Right lobe of liver (tissue), 6 donors: ENCODE measurements around the gene DCTD. TPM values are rescaled to one million over a fixed set of nuclear protein-coding genes. Genes with fewer than 3 reads are reported as not detected.

Source experiments
- ATAC-seq, 4 donors: fragments of 200-7000 bp; cut with Tn5 transposase; one replicate each; pipeline ENCODE4 v1.9.1; 2020; ENCODE audit warnings: mild to moderate bottlenecking in 4 of 4, moderate library complexity in 4 of 4
- DNase-seq, 3 donors: peaks; one replicate each; pipeline ENCODE4 v3.0.0-alpha.2; 2020
- H3K27ac ChIP-seq, 3 donors: fragments of 200-600 bp; one replicate each; pipeline ENCODE4 v1.8.0; 2022
- H3K27me3 ChIP-seq, 2 donors: fragments of 200-600 bp; one replicate each; pipeline ENCODE4 v1.8.0; 2022
- H3K36me3 ChIP-seq, 4 donors: fragments of 200-600 bp; sonication (generic) in 1 of 4; one replicate each; pipeline versions ENCODE4 v1.5.1 to v1.8.0; 2017 to 2022; ENCODE audit warnings: control low read depth in 1 of 4
- H3K4me1 ChIP-seq, 4 donors: fragments of 200-600 bp; sonication (generic) in 1 of 4; one replicate each; pipeline versions ENCODE4 v1.5.1 to v1.8.0; 2017 to 2022; ENCODE audit warnings: control low read depth in 1 of 4
- H3K4me3 ChIP-seq, 3 donors: fragments of 200-600 bp; one replicate each; pipeline ENCODE4 v1.8.0; 2022
- H3K9me3 ChIP-seq, 4 donors: fragments of 200-600 bp; sonication (generic) in 1 of 4; one replicate each; pipeline versions ENCODE4 v1.5.1 to v1.8.0; 2017 to 2022; ENCODE audit warnings: control low read depth in 1 of 4
- CTCF ChIP-seq, 4 donors: fragments of 200-600 bp in 3 of 4; fragments of 450-650 bp in 1 of 4; IDR thresholded peaks; one replicate each; pipeline versions ENCODE4 v1.5.1 to v1.8.0; 2016 to 2022; ENCODE audit warnings: antibody characterized with exemption in 4 of 4, mild to moderate bottlenecking in 2 of 4
- POLR2A ChIP-seq: fragments of 450-650 bp; IDR thresholded peaks from one replicate; pipeline ENCODE4 v1.6.1; 2017; ENCODE audit warnings: antibody characterized with exemption, mild to moderate bottlenecking
- WGBS: methylation state at CpG from one replicate; pipeline ENCODE4 v1.1.6; 2018; ENCODE audit warnings: low coverage, low lambda C conversion rate; ENCODE audit not compliant: insufficient coverage; ENCODE audit errors: missing lambda C conversion rate; 5-methylcytosine and 5-hydroxymethylcytosine counted together
- intact Hi-C, 2 donors: fragments of 100-400 bp; cut with DNase I; formaldehyde crosslinking; loops; one replicate each; pipeline versions ENCODE4 v1.11.2 to v1.14.1; 2022
- total RNA-seq, 6 experiments: library from RNA; depleted of rRNA in 2 of 6; stranded (reverse); fragments of >200 nt in 2 of 6; fragmentation: NEBNext Ultra II Directional in 3 of 6; extraction: Animal tissue kit (Norgen Biotek cat#: 25700) in 3 of 6; gene quantifications; one replicate each; pipeline versions ENCODE4 v1.1.0 to v1.2.4, GENCODE V29; 2016 to 2023
- donor health status: DM: no; HTN: yes; CAD: no.
- donor health status: DM: no; HTN: no; CAD: no.
- donor health status: DM: no; HTN: no; CAD: no.
- donor health status: DM: no; HTN: yes; CAD: no.
- donor health status: DM: no; HTN: yes; CAD: no.

The DCTD gene
- total RNA-seq, 6 experiments from 2014 or later: 45.7 to 61.3 (median 51.2) TPM

DNA sequence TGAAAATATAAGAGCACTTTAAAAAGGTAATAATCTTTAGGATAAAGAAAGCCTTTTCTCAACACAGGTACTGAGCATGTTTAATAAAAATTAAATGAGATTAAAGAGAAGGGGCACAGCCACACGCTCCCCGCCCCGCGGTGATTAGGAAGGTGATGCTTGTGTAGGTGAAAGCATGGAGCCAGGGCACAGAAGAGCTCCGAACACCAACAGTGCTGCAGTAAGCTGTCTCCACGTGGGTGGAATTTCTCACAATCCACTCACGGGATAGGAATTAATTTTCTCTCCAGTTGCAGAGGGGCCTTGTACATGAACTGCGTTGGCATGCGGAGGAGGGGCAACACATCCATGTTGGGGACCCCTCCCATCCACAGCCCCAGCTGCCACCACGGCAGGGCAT is 27.0 kb downstream of the DCTD start:
- Histone ChIP-seq H3K36me3 (peaks cover 8 to 62% (median 9%) of the 10 kb centered on the region in 4 donors), H3K4me3 (no peak overlapping the region), H3K4me1 (peaks cover 0 to 4% (median 1%) of the 10 kb centered on the region in 4 donors), H3K9me3 (peaks cover 0 to 2% (median 0%) of the 10 kb centered on the region in 4 donors), H3K27me3 (no peaks in the 10 kb centered on the region), H3K27ac (no peak overlapping the region)
- intact Hi-C loops: no loop called here
- ATAC-seq: no peak
- DNase-seq: no peak
- TF ChIP-seq POLR2A (no peak), CTCF (IDR thresholded peaks at IDR 0.05) (no peak)
- WGBS: 87% methylated on average over 3 of the region's 10 CpGs

DNA sequence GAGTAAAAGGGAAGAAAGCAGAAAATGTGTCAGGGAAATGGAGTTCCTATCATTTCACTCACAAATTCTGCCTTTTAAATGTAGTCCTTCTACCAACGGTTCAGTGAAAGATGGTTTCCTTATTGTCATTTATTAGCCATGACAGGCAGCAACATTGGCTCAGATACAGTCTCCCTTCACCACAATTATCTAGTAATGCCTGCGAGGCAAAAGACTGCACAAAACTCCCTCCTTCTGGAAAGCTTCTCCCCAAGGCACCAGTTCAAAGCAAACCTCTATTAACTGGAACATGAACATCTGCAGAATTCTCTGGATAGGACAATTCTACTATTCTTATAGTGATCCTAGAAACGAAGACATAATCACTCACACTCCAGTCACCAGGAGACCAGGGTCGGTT is 28.3 kb downstream of the DCTD start:
- intact Hi-C loops: no loop called here
- Histone ChIP-seq H3K4me3 (no peak overlapping the region), H3K27ac (no peak overlapping the region), H3K4me1 (no peaks in the 10 kb centered on the region), H3K36me3 (peaks cover 8 to 53% (median 9%) of the 10 kb centered on the region in 4 donors), H3K9me3 (peaks cover 0 to 6% (median 0%) of the 10 kb centered on the region in 4 donors), H3K27me3 (no peaks in the 10 kb centered on the region)
- ATAC-seq (no peak), DNase-seq (no peak)
- WGBS: 75% methylated on average over 4 of the region's 4 CpGs
- TF ChIP-seq POLR2A (no peak), CTCF (IDR thresholded peaks at IDR 0.05) (no peak)

DNA sequence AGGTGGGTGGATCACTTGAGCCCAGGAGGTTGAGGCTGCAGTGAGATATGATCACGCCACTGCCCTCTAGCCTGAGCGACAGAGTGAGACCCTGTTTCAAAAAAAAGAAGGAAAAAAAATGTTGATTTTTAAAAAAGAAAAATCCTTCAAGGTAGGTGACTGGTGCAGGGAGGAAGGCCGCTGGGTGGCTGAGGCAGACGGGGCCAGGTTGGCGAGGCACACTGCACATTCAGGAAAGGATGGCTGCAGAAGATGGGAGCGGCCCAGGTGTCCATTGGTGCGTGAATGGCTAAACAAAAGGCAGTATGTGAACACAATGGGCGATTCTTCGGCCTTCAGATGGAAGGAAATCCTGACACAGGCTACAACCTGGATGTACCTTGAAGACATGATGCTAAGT is 30.4 kb downstream of the DCTD start:
- no peak for DNase-seq
- TF ChIP-seq POLR2A (no peak), CTCF (IDR thresholded peaks at IDR 0.05) (no peak)
- no peak overlapping the region for H3K4me3 ChIP-seq
- WGBS: 98% methylated on average over 7 of the region's 9 CpGs
- H3K9me3 ChIP-seq: peaks cover 0 to 6% (median 0%) of the 10 kb centered on the region in 4 donors
- peaks cover 3 to 36% (median 9%) of the 10 kb centered on the region in 4 donors for H3K36me3 ChIP-seq
- ATAC-seq: no peak
- H3K27me3 ChIP-seq: no peaks in the 10 kb centered on the region
- no peaks in the 10 kb centered on the region for H3K4me1 ChIP-seq
- intact Hi-C loops: no loop called here
- H3K27ac ChIP-seq: no peak overlapping the region

DNA sequence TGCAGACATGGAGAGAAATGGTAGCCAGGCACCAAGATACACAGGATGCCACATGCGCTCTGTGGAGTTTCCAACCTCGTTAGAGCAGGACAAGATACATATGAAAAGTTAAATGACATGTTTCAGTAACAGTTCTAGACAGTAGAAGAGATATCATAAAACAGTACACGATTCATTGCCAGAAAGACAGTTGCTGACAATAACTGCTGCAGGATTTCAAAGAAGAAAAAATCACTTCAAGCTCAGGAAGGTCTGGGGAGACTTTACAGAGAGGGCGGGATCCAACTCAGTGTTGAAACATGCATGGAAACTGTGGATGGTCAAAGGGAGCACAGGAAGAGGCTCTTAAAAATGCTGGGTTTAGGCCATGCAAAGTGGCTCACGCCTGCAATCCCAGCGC is 31.0 kb downstream of the DCTD start:
- TF ChIP-seq CTCF (IDR thresholded peaks at IDR 0.05) (no peak), POLR2A (no peak)
- no peak overlapping the region for H3K27ac ChIP-seq
- H3K4me3 ChIP-seq: no peak overlapping the region
- H3K36me3 ChIP-seq: peaks cover 3 to 36% (median 9%) of the 10 kb centered on the region in 4 donors
- intact Hi-C loops: no loop called here
- WGBS: 88% methylated on average over 6 of the region's 6 CpGs
- DNase-seq (no peak), ATAC-seq (no peak)
- no peaks in the 10 kb centered on the region for H3K4me1 ChIP-seq
- peaks cover 0 to 6% (median 0%) of the 10 kb centered on the region in 4 donors for H3K9me3 ChIP-seq
- no peaks in the 10 kb centered on the region for H3K27me3 ChIP-seq

GRCh38 chr4:182885738-182886077 is 31.5 kb downstream of the DCTD start:
- 74% methylated on average over 3 of the region's 3 CpGs for WGBS
- H3K36me3 ChIP-seq: peaks cover 3 to 31% (median 6%) of the 10 kb centered on the region in 4 donors
- no peak overlapping the region for H3K4me3 ChIP-seq
- ATAC-seq (no peak), DNase-seq (no peak)
- H3K4me1 ChIP-seq: no peaks in the 10 kb centered on the region
- no peaks in the 10 kb centered on the region for H3K27me3 ChIP-seq
- intact Hi-C loops: no loop called here
- H3K9me3 ChIP-seq: peaks cover 0 to 6% (median 0%) of the 10 kb centered on the region in 4 donors
- H3K27ac ChIP-seq: no peak overlapping the region
- no peak for TF ChIP-seq POLR2A
- no peak for TF ChIP-seq CTCF (IDR thresholded peaks at IDR 0.05)
